Mesenchymal stem cell (in vitro differentiated cells and primary cell): ENCODE measurements around the gene CYBA.
A peak's percentile ranks its signal among the peaks of the same experiment; 100 is the strongest.

Experiments
- DNase-seq: peaks from one replicate; pipeline ENCODE4 v3.0.0-alpha.2; 2013
- H2AFZ ChIP-seq: one replicate; pipeline ENCODE4 v1.6.1; 2013; ENCODE audit warnings: low read depth, mild to moderate bottlenecking, control low read depth, inconsistent platforms, low read length, moderate library complexity
- H2AK5ac ChIP-seq: 2 replicates; pipeline ENCODE4 v1.6.1; 2013; ENCODE audit warnings: low read length, moderate library complexity, mild to moderate bottlenecking, inconsistent platforms; ENCODE audit not compliant: severe bottlenecking
- H2BK120ac ChIP-seq: one replicate; pipeline ENCODE4 v1.6.1; 2013; ENCODE audit warnings: low read depth, mild to moderate bottlenecking, inconsistent platforms, low read length, moderate library complexity
- H2BK12ac ChIP-seq, 2 experiments: one replicate each; pipeline ENCODE4 v1.6.1; 2013; ENCODE audit warnings: inconsistent platforms in 2 of 2, low read length in 2 of 2, mild to moderate bottlenecking in 2 of 2, moderate library complexity in 2 of 2, control low read depth in 1 of 2
- H2BK15ac ChIP-seq: one replicate; pipeline ENCODE4 v1.6.1; 2013; ENCODE audit warnings: mild to moderate bottlenecking, low read depth, inconsistent platforms; ENCODE audit not compliant: poor library complexity, severe bottlenecking
- H2BK5ac ChIP-seq: 2 replicates; pipeline ENCODE4 v1.6.1; 2013; ENCODE audit warnings: low read depth, mild to moderate bottlenecking, low read length, control low read depth, inconsistent platforms; ENCODE audit not compliant: poor library complexity, severe bottlenecking
- H3K14ac ChIP-seq, 2 experiments: one replicate each; pipeline ENCODE4 v1.6.1; 2013; ENCODE audit warnings: inconsistent platforms in 2 of 2, low read length in 2 of 2, control low read depth in 1 of 2, mild to moderate bottlenecking in 1 of 2, moderate library complexity in 1 of 2
- H3K18ac ChIP-seq, 2 experiments: one replicate each; pipeline ENCODE4 v1.6.1; 2013; ENCODE audit warnings: inconsistent platforms in 2 of 2, low read length in 2 of 2, control low read depth in 1 of 2, low read depth in 1 of 2, mild to moderate bottlenecking in 1 of 2
- H3K23ac ChIP-seq, 2 experiments: one replicate each; pipeline ENCODE4 v1.6.1; 2013; ENCODE audit warnings: inconsistent platforms in 2 of 2, low read length in 2 of 2, mild to moderate bottlenecking in 2 of 2, moderate library complexity in 2 of 2, control low read depth in 1 of 2
- H3K27ac ChIP-seq: 2 replicates; pipeline ENCODE4 v1.5.1; 2013; ENCODE audit warnings: mild to moderate bottlenecking, moderate library complexity, low read length, control low read depth, inconsistent platforms; ENCODE audit not compliant: poor library complexity, severe bottlenecking
- H3K27me3 ChIP-seq, 2 experiments: 2 replicates each; pipeline versions ENCODE4 v1.6.1 to v1.7.0; 2013; ENCODE audit warnings: low read length in 2 of 2, mild to moderate bottlenecking in 2 of 2, moderate library complexity in 2 of 2, control low read depth in 1 of 2, inconsistent platforms in 1 of 2; ENCODE audit not compliant: control insufficient read depth in 1 of 2, insufficient read depth in 1 of 2
- H3K36me3 ChIP-seq, 2 experiments: 2 replicates each; pipeline versions ENCODE4 v1.6.1 to v1.7.0; 2013; ENCODE audit warnings: low read length in 2 of 2, control low read depth in 1 of 2, inconsistent platforms in 1 of 2, low read depth in 1 of 2, mild to moderate bottlenecking in 1 of 2; ENCODE audit not compliant: insufficient read depth in 2 of 2, control insufficient read depth in 1 of 2
- H3K4ac ChIP-seq, 2 experiments: one replicate each; pipeline ENCODE4 v1.6.1; 2013; ENCODE audit warnings: inconsistent platforms in 2 of 2, low read length in 2 of 2, mild to moderate bottlenecking in 2 of 2, moderate library complexity in 2 of 2, control low read depth in 1 of 2, low read depth in 1 of 2
- H3K4me1 ChIP-seq: 2 replicates; pipeline ENCODE4 v1.6.1; 2013; ENCODE audit warnings: low read depth, low read length, control low read depth; ENCODE audit not compliant: control insufficient read depth, insufficient read depth
- H3K4me2 ChIP-seq: 2 replicates; pipeline ENCODE4 v1.6.1; 2013; ENCODE audit warnings: low read length, mild to moderate bottlenecking, inconsistent platforms; ENCODE audit not compliant: poor library complexity, severe bottlenecking
- H3K4me3 ChIP-seq, 2 experiments: 2 replicates each; pipeline versions ENCODE4 v1.5.1 to v1.7.0; 2013; ENCODE audit warnings: low read length in 2 of 2, mild to moderate bottlenecking in 2 of 2, control low read depth in 1 of 2, low read depth in 1 of 2; ENCODE audit not compliant: insufficient read depth in 1 of 2
- H3K79me1 ChIP-seq: replicated peaks from 2 replicates; pipeline ENCODE4 v1.6.1; 2013; ENCODE audit warnings: mild to moderate bottlenecking, control low read depth, low read length, inconsistent platforms; ENCODE audit not compliant: poor library complexity, severe bottlenecking
- H3K9ac ChIP-seq: 2 replicates; pipeline ENCODE4 v1.7.0; 2013; ENCODE audit warnings: mild to moderate bottlenecking, low read length, moderate library complexity
- H3K9me3 ChIP-seq: 2 replicates; pipeline ENCODE4 v1.7.0; 2013; ENCODE audit warnings: mild to moderate bottlenecking, low read length; ENCODE audit not compliant: control insufficient read depth
- H4K8ac ChIP-seq: one replicate; pipeline ENCODE4 v1.6.1; 2013; ENCODE audit warnings: inconsistent platforms, mild to moderate bottlenecking, low read length, moderate library complexity
- H4K91ac ChIP-seq: one replicate; pipeline ENCODE4 v1.6.1; 2013; ENCODE audit warnings: mild to moderate bottlenecking, low read length, inconsistent platforms
- WGBS: methylation state at CpG from one replicate; pipeline ENCODE4 v1.1.7; 2013; ENCODE audit warnings: mixed read lengths; 5-methylcytosine and 5-hydroxymethylcytosine counted together

The CYBA gene

DNA sequence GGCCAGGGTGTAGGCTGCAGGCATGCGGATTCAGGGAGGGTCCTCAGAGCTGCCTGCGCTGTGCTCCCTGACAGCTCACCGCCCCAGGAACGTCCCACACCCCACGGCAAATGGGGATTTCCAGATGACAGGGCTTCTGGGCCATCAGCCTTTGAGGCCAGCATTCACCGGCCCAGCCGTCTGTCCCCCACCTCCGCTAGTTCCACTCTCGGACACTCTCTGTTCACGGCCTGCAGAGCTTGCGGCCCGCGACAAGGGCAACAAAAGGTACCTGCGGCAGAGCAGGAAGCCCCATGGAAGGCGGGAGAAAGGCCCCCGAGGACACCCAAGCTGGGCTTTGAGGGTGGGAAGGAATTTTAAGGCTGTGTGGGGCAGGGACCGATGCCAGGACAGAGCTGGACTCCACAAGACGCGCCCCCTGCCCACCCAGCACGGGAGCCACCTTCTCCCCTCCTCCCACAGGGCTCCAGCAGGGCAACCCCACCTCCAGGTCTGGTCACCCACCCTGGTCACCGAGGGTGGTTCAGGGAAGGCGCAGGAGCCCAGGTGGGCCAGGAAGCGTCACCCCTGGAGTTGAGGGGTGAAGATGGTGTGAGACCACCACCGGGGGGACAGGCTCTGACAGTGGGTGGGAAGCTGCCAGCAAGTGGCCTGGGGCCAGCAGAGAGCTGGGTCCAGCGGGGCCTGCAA lies 5.6 kb upstream of the CYBA start:
- Histone ChIP-seq H3K4me3 (no peak overlapping the region), H2AFZ (no peak overlapping the region), H3K9me3 (no peaks in the 10 kb centered on the region), H4K8ac (no peak overlapping the region), H2BK120ac (no peak overlapping the region), H3K18ac (no peak overlapping the region), H2BK12ac (no peak overlapping the region), H3K9ac (no peak overlapping the region), H3K27me3 (no peaks in the 10 kb centered on the region), H3K4me1 (peaks cover 33% of the 10 kb centered on the region), H2AK5ac (no peak overlapping the region), H3K4me2 (no peak overlapping the region), H3K23ac (no peak overlapping the region), H3K36me3 (peaks cover 58 to 75% of the 10 kb centered on the region in 2 experiments), H2BK5ac (no peak overlapping the region), H2BK15ac (no peak overlapping the region), H3K27ac (no peak overlapping the region), H4K91ac (no peak overlapping the region), H3K4ac (no peak overlapping the region), H3K14ac (no peak overlapping the region), H3K79me1 (peaks cover 21% of the 10 kb centered on the region)
- DNase-seq: no peak
- WGBS: 90% methylated on average over 21 of the region's 25 CpGs

DNA sequence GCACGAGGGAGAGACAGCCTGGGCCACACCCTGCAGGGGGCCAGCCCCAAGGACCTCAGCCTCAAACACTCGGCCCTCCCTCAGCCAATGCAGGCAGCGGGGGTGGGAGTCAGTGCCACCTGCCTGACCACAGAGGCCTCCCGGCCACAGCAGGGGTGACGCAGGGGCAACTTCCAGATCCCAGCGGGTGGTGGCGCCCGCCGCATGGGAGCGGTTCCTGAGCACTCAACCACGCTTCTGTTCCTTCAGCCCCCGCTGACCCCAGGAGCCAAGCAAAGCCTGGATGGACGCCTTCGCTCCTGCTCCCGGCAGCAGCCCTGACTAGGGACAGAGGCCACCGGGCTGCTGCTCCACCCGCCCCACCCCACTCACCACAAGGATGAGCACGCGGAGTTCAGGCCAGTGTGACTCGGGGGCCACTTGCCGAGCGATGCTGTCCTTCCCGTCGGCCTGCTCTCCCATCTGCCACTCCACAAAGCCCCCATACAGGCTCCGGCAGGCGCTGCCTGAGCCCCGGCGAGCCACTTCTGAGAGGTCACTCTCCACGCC lies 5.0 kb upstream of the CYBA start:
- Histone ChIP-seq H3K27ac (no peak overlapping the region), H3K4ac (no peak overlapping the region), H3K9me3 (no peaks in the 10 kb centered on the region), H3K4me3 (no peak overlapping the region), H3K36me3 (peaks cover 58 to 75% of the 10 kb centered on the region in 2 experiments), H4K8ac (no peak overlapping the region), H2BK15ac (no peak overlapping the region), H3K27me3 (no peaks in the 10 kb centered on the region), H2BK12ac (no peak overlapping the region), H3K4me1 (peaks cover 37% of the 10 kb centered on the region), H3K23ac (no peak overlapping the region), H3K18ac (no peak overlapping the region), H4K91ac (no peak overlapping the region), H3K79me1 (peaks cover 24% of the 10 kb centered on the region), H2AK5ac (no peak overlapping the region), H3K4me2 (peak overlapping the region; percentile 8), H3K14ac (no peak overlapping the region), H2BK120ac (no peak overlapping the region), H2AFZ (no peak overlapping the region), H2BK5ac (no peak overlapping the region), H3K9ac (no peak overlapping the region)
- no peak for DNase-seq
- WGBS: 94% methylated on average over 29 of the region's 29 CpGs

- H3K79me1 ChIP-seq: peaks cover 24% of the 10 kb centered on the region
- H2BK15ac ChIP-seq: no peak overlapping the region
- no peak overlapping the region for H2BK120ac ChIP-seq
- no peak overlapping the region for H3K9ac ChIP-seq
- WGBS: 95% methylated on average over 50 of the region's 50 CpGs
- no peak overlapping the region for H3K27ac ChIP-seq
- H3K23ac ChIP-seq: no peak overlapping the region
- no peak overlapping the region for H2AK5ac ChIP-seq
- H3K4me2 ChIP-seq: no peak overlapping the region
- H3K4me3 ChIP-seq: no peak overlapping the region
- H4K8ac ChIP-seq: no peak overlapping the region
- H3K36me3 ChIP-seq: peaks cover 57 to 75% of the 10 kb centered on the region in 2 experiments
- no peak overlapping the region for H2AFZ ChIP-seq
- no peaks in the 10 kb centered on the region for H3K9me3 ChIP-seq
- H3K14ac ChIP-seq: no peak overlapping the region
- no peaks in the 10 kb centered on the region for H3K27me3 ChIP-seq
- no peak overlapping the region for H2BK12ac ChIP-seq
- no peak overlapping the region for H4K91ac ChIP-seq
- no peak overlapping the region for H2BK5ac ChIP-seq
- H3K4ac ChIP-seq: no peak overlapping the region
- no peak overlapping the region for H3K18ac ChIP-seq
- no peak for DNase-seq
- H3K4me1 ChIP-seq: peaks cover 37% of the 10 kb centered on the region
Observed at GRCh38 chr16:88655053-88655732, 4.3 kb upstream of the CYBA start.

- H2BK120ac ChIP-seq: no peak overlapping the region
- no peak overlapping the region for H3K4me3 ChIP-seq
- no peak overlapping the region for H2BK15ac ChIP-seq
- H3K9me3 ChIP-seq: no peaks in the 10 kb centered on the region
- 93% methylated on average over 28 of the region's 28 CpGs for WGBS
- H3K27me3 ChIP-seq: no peaks in the 10 kb centered on the region
- H3K4ac ChIP-seq: no peak overlapping the region
- no peak overlapping the region for H3K9ac ChIP-seq
- H3K23ac ChIP-seq: no peak overlapping the region
- H2AFZ ChIP-seq: no peak overlapping the region
- H3K27ac ChIP-seq: no peak overlapping the region
- H3K36me3 ChIP-seq: peaks cover 54 to 75% of the 10 kb centered on the region in 2 experiments
- no peak overlapping the region for H4K91ac ChIP-seq
- H3K4me2 ChIP-seq: no peak overlapping the region
- H2BK5ac ChIP-seq: no peak overlapping the region
- H3K14ac ChIP-seq: no peak overlapping the region
- no peak for DNase-seq
- H2BK12ac ChIP-seq: no peak overlapping the region
- H4K8ac ChIP-seq: no peak overlapping the region
- H2AK5ac ChIP-seq: no peak overlapping the region
- no peak overlapping the region for H3K18ac ChIP-seq
- peaks cover 42% of the 10 kb centered on the region for H3K4me1 ChIP-seq
- peaks cover 20% of the 10 kb centered on the region for H3K79me1 ChIP-seq
Observed at GRCh38 chr16:88654363-88655052, 3.7 kb upstream of the CYBA start.
